HepG2 (cell line): Measurements from ENCODE around the gene PRKCD. TPM values are rescaled to one million over a fixed set of nuclear protein-coding genes. Genes with fewer than 3 reads are reported as not detected.

Source experiments
- CBX2 ChIP-seq, 2 experiments: fragments of 200-600 bp in 1 of 2; sonication (generic); formaldehyde crosslinking in 1 of 2; IDR thresholded peaks; 2 replicates each; pipeline versions ENCODE4 v1.7.0 to v1.8.1; 2018 to 2022; ENCODE audit warnings: low read depth in 2 of 2, low read length in 1 of 2, mild to moderate bottlenecking in 1 of 2, missing genetic modification reagents in 1 of 2
- DPF2 ChIP-seq: sonication (generic); formaldehyde crosslinking; IDR thresholded peaks from 2 replicates; pipeline ENCODE4 v1.4.0; 2020; ENCODE audit warnings: mild to moderate bottlenecking, low read depth, missing genetic modification reagents, borderline replicate concordance
- ELF3 ChIP-seq: IDR thresholded peaks from 2 replicates; pipeline ENCODE4 v1.6.1; 2016; ENCODE audit warnings: missing genetic modification reagents, missing compliant biosample characterization
- ELF4 ChIP-seq: sonication (generic); formaldehyde crosslinking; IDR thresholded peaks from 2 replicates; pipeline ENCODE4 v1.5.0; 2020; ENCODE audit warnings: missing genetic modification reagents, mild to moderate bottlenecking, moderate library complexity, borderline replicate concordance
- GABPB1 ChIP-seq: IDR thresholded peaks from 2 replicates; pipeline ENCODE4 v1.6.1; 2016; ENCODE audit warnings: mild to moderate bottlenecking, missing genetic modification reagents, moderate library complexity, missing compliant biosample characterization
- NCOA5 ChIP-seq: sonication (generic); formaldehyde crosslinking; IDR thresholded peaks from 2 replicates; pipeline ENCODE4 v1.4.0; 2020; ENCODE audit warnings: missing genetic modification reagents
- NKX3-1 ChIP-seq: sonication (generic); formaldehyde crosslinking; IDR thresholded peaks from 2 replicates; pipeline ENCODE4 v1.5.0; 2020; ENCODE audit warnings: missing genetic modification reagents
- NR0B2 ChIP-seq: sonication (generic); formaldehyde crosslinking; IDR thresholded peaks from 2 replicates; pipeline ENCODE4 v1.4.0; 2020; ENCODE audit warnings: mild to moderate bottlenecking, missing genetic modification reagents
- NR3C1 ChIP-seq: sonication (generic); formaldehyde crosslinking; IDR thresholded peaks from 2 replicates; pipeline ENCODE4 v1.4.0; 2020; ENCODE audit warnings: missing genetic modification reagents
- PRMT3 ChIP-seq: sonication (generic); formaldehyde crosslinking; IDR thresholded peaks from 2 replicates; pipeline ENCODE4 v1.8.1; 2022; ENCODE audit warnings: low read depth, mild to moderate bottlenecking, moderate library complexity, missing genetic modification reagents, borderline replicate concordance
- SNRNP70 ChIP-seq: fragments of 200-400 bp; formaldehyde crosslinking; IDR thresholded peaks from 2 replicates; pipeline ENCODE4 v1.6.1; 2017; ENCODE audit warnings: mild to moderate bottlenecking, low read depth, low read length, moderate library complexity
- SOX13 ChIP-seq, 3 experiments: fragments of 450-650 bp in 1 of 3; sonication (generic) in 1 of 3; formaldehyde crosslinking in 1 of 3; IDR thresholded peaks in 2 of 3; conservative IDR thresholded peaks in 1 of 3; 2 replicates each; pipeline versions ENCODE4 v1.5.0 to v1.6.1; 2016 to 2020; ENCODE audit warnings: antibody characterized with exemption in 1 of 3, mild to moderate bottlenecking in 1 of 3, missing compliant biosample characterization in 1 of 3, missing genetic modification reagents in 1 of 3, moderate library complexity in 1 of 3
- ZBTB4 ChIP-seq: sonication (generic); formaldehyde crosslinking; IDR thresholded peaks from 2 replicates; pipeline ENCODE4 v1.4.0; 2020; ENCODE audit warnings: missing genetic modification reagents, mild to moderate bottlenecking, borderline replicate concordance
- ZNF124 ChIP-seq: sonication (generic); formaldehyde crosslinking; IDR thresholded peaks from 2 replicates; pipeline ENCODE4 v1.4.0; 2020; ENCODE audit warnings: missing genetic modification reagents
- ZNF30 ChIP-seq: sonication (generic); formaldehyde crosslinking; IDR thresholded peaks from 2 replicates; pipeline ENCODE4 v1.5.0; 2020; ENCODE audit warnings: mild to moderate bottlenecking, missing genetic modification reagents
- ZNF33A ChIP-seq: sonication (generic); formaldehyde crosslinking; IDR thresholded peaks from 2 replicates; pipeline ENCODE4 v1.5.1; 2020; ENCODE audit warnings: missing genetic modification reagents, mild to moderate bottlenecking, moderate library complexity, borderline replicate concordance
- ZNF343 ChIP-seq: sonication (generic); formaldehyde crosslinking; IDR thresholded peaks from 2 replicates; pipeline ENCODE4 v1.4.0; 2020; ENCODE audit warnings: mild to moderate bottlenecking, missing genetic modification reagents
- ZNF543 ChIP-seq: sonication (generic); formaldehyde crosslinking; IDR thresholded peaks from 2 replicates; pipeline ENCODE4 v1.4.0; 2020; ENCODE audit warnings: mild to moderate bottlenecking, missing genetic modification reagents
- ZNF549 ChIP-seq: sonication (generic); formaldehyde crosslinking; IDR thresholded peaks from 2 replicates; pipeline ENCODE4 v1.5.0; 2020; ENCODE audit warnings: missing genetic modification reagents
- ZNF562 ChIP-seq: sonication (generic); formaldehyde crosslinking; IDR thresholded peaks from 2 replicates; pipeline ENCODE4 v1.8.0; 2022; ENCODE audit warnings: missing genetic modification reagents, borderline replicate concordance
- polyA plus RNA-seq, 8 experiments: library from polyadenylated mRNA; depleted of rRNA in 3 of 8; stranded (reverse) in 7 of 8; unstranded in 1 of 8; fragments of >200 nt; fragmentation: Illumina TruSeq in 4 of 8; extraction: Trizol in 4 of 8; gene quantifications; 2 replicates each; pipeline versions ENCODE4 v1.2.1 to v1.2.3, GENCODE V29; 2011 to 2016; ENCODE audit warnings: low read depth in 4 of 8, missing spikeins in 1 of 8, mixed read lengths in 1 of 8; ENCODE audit not compliant: insufficient read depth in 1 of 8
- total RNA-seq, 5 experiments: library from RNA; depleted of rRNA; stranded (reverse); fragments of >200 nt; fragmentation: Illumina TruSeq; extraction: Trizol; gene quantifications; 2 replicates each; pipeline ENCODE4 v1.2.3, GENCODE V29; 2016; ENCODE audit warnings: low read depth in 1 of 5
- TF ChIP-seq, protein P1 (sequence below): sonication (generic); formaldehyde crosslinking; IDR thresholded peaks from 2 replicates; pipeline ENCODE4 v1.4.0; 2020; ENCODE audit warnings: missing genetic modification reagents
- TF ChIP-seq, protein P2 (sequence below): sonication (generic); formaldehyde crosslinking; IDR thresholded peaks from 2 replicates; pipeline ENCODE4 v1.8.0; 2022; ENCODE audit warnings: low read depth, missing genetic modification reagents

The PRKCD gene
- total and polyA plus RNA-seq, 2 of the 13 experiments (the other 11 are each of a cell fraction or from before 2014, with no cell fraction given) = 1.6 to 40.7 TPM

DNA sequence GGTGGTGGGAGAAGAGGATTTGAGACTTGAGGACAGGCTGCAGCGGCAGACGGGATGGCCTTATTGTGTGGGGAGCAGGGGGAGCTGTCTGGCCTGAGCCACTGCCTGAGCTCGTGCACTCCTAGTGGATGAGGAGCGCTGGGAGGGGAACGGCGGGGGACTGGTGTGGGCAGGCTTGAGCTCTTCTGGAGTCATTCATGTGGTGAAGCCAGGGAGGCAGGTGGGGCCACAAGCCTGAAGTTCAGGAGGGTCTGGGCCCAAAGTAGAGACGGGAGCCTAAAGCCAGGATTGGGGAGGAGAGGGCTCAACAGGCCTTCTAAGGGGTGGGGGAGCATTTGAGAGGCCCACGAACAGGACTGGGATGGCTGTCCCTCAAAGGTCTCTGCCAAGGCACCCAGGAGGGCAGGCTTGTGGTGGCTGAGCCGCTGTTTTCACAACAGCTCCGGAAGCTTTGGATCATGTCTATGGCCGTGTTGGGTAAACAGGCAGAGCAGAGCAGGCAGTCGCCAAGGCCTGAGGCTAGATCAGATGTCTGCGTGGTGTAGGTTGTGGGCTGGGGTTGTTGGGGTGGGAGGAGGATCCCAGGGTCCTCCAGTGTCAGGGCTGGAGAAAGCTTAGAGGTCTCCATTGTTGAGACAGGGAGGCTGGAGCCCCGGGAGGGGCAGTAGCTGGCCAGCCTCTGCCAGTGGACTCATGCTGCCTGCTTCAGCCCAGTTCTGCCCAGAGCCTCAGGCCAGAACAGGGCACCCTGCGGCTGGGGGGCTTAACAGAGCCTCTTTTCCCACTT lies 8.2 kb downstream of the PRKCD start (continued):
- no peak for TF ChIP-seq NR0B2 (CRISPR knock-in tag)
- TF ChIP-seq DPF2 (CRISPR knock-in tag) = peak; percentile 43; the same call in 1 of the 2 replicates
- TF ChIP-seq PRMT3 (CRISPR knock-in tag) = no peak
- TF ChIP-seq ELF4 (CRISPR knock-in tag) = no peak
- TF ChIP-seq ZBTB4 (CRISPR knock-in tag) = no peak
- no peak for TF ChIP-seq ELF3 (CRISPR knock-in tag)
- no peak for TF ChIP-seq SOX13 (IDR thresholded peaks at IDR 0.05)
- TF ChIP-seq SOX13 (CRISPR knock-in tag; conservative IDR thresholded peaks at IDR 0.05 in 1 of 2, IDR thresholded peaks at IDR 0.05 in 1 of 2) = peak in 1 of 2 experiments; percentile 6; a peak in 1 of 4 replicates
- no peak for TF ChIP-seq NKX3-1 (CRISPR knock-in tag)
- TF ChIP-seq ZNF33A (CRISPR knock-in tag) = no peak
- no peak for TF ChIP-seq ZNF562 (CRISPR knock-in tag)
- no peak; the same call in 1 of the 2 replicates for TF ChIP-seq ZNF343 (CRISPR knock-in tag)
- TF ChIP-seq ZNF543 = no peak
- TF ChIP-seq, protein P1, sequence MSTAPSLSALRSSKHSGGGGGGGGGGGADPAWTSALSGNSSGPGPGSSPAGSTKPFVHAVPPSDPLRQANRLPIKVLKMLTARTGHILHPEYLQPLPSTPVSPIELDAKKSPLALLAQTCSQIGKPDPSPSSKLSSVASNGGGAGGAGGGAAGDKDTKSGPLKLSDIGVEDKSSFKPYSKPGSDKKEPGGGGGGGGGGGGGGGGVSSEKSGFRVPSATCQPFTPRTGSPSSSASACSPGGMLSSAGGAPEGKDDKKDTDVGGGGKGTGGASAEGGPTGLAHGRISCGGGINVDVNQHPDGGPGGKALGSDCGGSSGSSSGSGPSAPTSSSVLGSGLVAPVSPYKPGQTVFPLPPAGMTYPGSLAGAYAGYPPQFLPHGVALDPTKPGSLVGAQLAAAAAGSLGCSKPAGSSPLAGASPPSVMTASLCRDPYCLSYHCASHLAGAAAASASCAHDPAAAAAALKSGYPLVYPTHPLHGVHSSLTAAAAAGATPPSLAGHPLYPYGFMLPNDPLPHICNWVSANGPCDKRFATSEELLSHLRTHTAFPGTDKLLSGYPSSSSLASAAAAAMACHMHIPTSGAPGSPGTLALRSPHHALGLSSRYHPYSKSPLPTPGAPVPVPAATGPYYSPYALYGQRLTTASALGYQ (CRISPR knock-in tag) = no peak
- no peak for TF ChIP-seq NR3C1 (CRISPR knock-in tag)
- TF ChIP-seq ZNF124 (CRISPR knock-in tag) = no peak
- no peak for TF ChIP-seq ZNF549 (CRISPR knock-in tag)
- TF ChIP-seq, protein P2, sequence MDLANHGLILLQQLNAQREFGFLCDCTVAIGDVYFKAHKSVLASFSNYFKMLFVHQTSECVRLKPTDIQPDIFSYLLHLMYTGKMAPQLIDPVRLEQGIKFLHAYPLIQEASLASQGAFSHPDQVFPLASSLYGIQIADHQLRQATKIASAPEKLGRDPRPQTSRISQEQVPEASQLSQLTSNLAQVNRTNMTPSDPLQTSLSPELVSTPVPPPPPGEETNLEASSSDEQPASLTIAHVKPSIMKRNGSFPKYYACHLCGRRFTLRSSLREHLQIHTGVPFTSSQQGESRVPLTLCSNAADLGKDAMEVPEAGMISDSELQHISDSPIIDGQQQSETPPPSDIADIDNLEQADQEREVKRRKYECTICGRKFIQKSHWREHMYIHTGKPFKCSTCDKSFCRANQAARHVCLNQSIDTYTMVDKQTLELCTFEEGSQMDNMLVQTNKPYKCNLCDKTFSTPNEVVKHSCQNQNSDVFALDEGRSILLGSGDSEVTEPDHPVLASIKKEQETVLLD = no peak
- TF ChIP-seq CBX2 (IDR thresholded peaks at IDR 0.05; ENCODE audit: low read depth, low read length) = no peak
- TF ChIP-seq CBX2 (CRISPR knock-in tag; IDR thresholded peaks at IDR 0.05; ENCODE audit: low read depth) = no peak
- no peak for TF ChIP-seq SNRNP70
- TF ChIP-seq NCOA5 (CRISPR knock-in tag) = no peak
- no peak for TF ChIP-seq ZNF30 (CRISPR knock-in tag)
- TF ChIP-seq GABPB1 = peak; percentile 48; the same call in 1 of the 2 replicates
